Bronchial epithelial cell (primary cell): ENCODE results near the gene MACC1. TPM values are rescaled to one million over a fixed set of nuclear protein-coding genes. Genes with fewer than 3 reads are reported as not detected.

Experiments
- DNase-seq: peaks from one replicate; pipeline ENCODE4 v3.0.0-alpha.2; 2010; ENCODE audit warnings: low read depth
- FAIRE-seq: peaks from 2 replicates; lab custom pipeline; 2011; peaks lifted over from hg19 to GRCh38; lab: Jason Lieb, UNC
- H3K27me3 ChIP-seq: 2 replicates; pipeline ENCODE4 v1.5.1; 2011; ENCODE audit warnings: low read length; ENCODE audit not compliant: control insufficient read depth, insufficient read depth
- H3K36me3 ChIP-seq: 2 replicates; pipeline ENCODE4 v1.5.1; 2011; ENCODE audit warnings: low read length; ENCODE audit not compliant: control insufficient read depth, insufficient read depth
- H3K4me3 ChIP-seq: 2 replicates; pipeline ENCODE4 v1.5.1; 2011; ENCODE audit warnings: mild to moderate bottlenecking, low read depth, low read length, control low read depth
- total RNA-seq: library from RNA; depleted of rRNA; stranded (reverse); fragments of >200 nt; gene quantifications from 2 replicates; pipeline ENCODE4 v1.2.1, GENCODE V29; 2014
- TF ChIP-seq, protein P1 (sequence below): IDR thresholded peaks from 2 replicates; pipeline ENCODE4 v1.5.1; 2011; ENCODE audit warnings: mild to moderate bottlenecking, moderate library complexity, low read length, control low read depth, inconsistent platforms; ENCODE audit not compliant: insufficient read depth, severe bottlenecking

Gene MACC1, protein sequence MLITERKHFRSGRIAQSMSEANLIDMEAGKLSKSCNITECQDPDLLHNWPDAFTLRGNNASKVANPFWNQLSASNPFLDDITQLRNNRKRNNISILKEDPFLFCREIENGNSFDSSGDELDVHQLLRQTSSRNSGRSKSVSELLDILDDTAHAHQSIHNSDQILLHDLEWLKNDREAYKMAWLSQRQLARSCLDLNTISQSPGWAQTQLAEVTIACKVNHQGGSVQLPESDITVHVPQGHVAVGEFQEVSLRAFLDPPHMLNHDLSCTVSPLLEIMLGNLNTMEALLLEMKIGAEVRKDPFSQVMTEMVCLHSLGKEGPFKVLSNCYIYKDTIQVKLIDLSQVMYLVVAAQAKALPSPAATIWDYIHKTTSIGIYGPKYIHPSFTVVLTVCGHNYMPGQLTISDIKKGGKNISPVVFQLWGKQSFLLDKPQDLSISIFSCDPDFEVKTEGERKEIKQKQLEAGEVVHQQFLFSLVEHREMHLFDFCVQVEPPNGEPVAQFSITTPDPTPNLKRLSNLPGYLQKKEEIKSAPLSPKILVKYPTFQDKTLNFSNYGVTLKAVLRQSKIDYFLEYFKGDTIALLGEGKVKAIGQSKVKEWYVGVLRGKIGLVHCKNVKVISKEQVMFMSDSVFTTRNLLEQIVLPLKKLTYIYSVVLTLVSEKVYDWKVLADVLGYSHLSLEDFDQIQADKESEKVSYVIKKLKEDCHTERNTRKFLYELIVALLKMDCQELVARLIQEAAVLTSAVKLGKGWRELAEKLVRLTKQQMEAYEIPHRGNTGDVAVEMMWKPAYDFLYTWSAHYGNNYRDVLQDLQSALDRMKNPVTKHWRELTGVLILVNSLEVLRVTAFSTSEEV
- 15.5 and 19.2 TPM in 2 replicates for total RNA-seq

DNA sequence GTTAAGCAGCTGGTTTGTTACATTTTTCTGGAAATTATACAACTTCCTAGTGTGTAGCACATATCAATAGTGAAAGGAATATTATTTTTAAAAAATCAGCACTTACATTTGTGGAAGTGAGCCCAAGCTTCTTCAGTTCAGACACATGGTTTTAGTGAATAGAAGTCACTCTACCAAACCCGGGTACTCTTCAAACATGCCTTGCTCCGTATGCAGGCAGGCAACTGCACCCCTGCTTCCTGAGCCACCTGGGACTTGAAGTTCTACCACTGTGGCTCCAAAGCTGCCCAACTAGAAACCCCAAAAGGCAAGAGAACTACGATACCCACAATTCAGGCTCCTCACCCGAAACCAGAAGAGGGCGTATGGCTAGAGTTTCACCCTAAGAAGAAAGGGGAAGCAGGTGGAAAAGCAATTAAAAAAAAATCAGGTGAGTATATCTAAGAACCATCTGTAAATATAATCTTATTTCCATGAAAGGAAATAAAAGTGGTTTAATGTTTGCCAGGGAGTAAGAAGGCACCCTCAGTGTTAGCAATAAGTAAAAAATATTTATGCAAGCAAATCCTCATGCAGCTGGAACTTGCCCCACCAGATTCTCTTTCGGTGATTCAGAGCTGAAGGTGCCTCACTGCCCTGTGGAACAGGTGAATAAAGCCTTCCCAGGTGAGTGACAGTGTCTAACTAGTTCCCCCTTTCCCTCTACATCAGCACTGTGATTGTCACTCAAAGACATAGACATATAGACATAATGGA is at the start of gene MACC1:
MACC1 (minus strand) TSS at position 192 of the 756 bp plus-strand sequence. CDS start 55,522 bp downstream, outside the sequence.
- peak; percentile 36 for FAIRE-seq
- DNase-seq = peak; percentile 95
- H3K36me3 ChIP-seq = no peaks in the 10 kb centered on the region
- TF ChIP-seq, protein P1, sequence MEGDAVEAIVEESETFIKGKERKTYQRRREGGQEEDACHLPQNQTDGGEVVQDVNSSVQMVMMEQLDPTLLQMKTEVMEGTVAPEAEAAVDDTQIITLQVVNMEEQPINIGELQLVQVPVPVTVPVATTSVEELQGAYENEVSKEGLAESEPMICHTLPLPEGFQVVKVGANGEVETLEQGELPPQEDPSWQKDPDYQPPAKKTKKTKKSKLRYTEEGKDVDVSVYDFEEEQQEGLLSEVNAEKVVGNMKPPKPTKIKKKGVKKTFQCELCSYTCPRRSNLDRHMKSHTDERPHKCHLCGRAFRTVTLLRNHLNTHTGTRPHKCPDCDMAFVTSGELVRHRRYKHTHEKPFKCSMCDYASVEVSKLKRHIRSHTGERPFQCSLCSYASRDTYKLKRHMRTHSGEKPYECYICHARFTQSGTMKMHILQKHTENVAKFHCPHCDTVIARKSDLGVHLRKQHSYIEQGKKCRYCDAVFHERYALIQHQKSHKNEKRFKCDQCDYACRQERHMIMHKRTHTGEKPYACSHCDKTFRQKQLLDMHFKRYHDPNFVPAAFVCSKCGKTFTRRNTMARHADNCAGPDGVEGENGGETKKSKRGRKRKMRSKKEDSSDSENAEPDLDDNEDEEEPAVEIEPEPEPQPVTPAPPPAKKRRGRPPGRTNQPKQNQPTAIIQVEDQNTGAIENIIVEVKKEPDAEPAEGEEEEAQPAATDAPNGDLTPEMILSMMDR = peak; percentile 58
- no peaks in the 10 kb centered on the region for H3K27me3 ChIP-seq
- H3K4me3 ChIP-seq = peak within 1 kb of the TSS; percentile 35

DNA sequence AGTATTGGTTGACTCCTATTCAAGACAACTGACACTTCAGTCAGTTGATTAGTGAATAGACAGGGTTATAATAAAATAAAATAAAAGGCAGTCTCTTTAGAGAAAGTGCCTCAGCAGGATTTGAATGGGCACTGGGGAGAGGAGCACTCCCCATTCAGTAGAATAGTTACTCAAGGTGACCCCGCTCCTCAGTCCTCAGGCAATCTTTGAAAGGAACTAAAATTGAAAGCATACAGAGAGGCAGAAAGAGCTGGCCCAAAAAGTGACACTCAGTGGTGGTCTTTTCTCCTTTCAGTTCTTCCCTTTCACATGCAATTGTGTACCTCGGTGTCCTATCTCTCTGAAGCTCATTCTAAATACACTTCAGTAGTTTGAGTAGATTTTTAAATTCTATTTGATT is 47.4 kb upstream of the MACC1 start:
- H3K27me3 ChIP-seq = no peaks in the 10 kb centered on the region
- FAIRE-seq (no peak), DNase-seq (no peak)
- TF ChIP-seq, protein P1 = no peak
- no peak overlapping the region for H3K4me3 ChIP-seq
- H3K36me3 ChIP-seq = no peaks in the 10 kb centered on the region

DNA sequence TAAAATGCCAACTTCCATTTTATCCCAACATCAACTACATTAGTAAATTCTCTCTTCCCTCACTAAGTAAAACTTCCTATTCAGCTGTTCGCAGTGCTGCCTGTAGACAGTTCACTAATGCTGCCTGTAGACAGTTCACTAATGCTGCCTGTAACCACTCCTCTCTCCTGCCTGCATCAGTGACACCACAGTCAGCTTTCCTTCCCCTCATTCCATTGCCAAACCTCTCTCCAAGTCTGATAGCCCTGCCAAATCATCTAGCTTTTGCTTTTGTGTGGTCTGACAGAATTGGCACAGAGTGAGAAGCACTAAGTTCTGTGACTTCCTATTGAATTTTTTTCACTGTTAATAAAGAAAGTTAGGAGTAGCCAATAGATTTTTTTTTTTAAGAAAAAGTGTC is 43.0 kb upstream of the MACC1 start:
- FAIRE-seq (no peak), DNase-seq (no peak)
- Histone ChIP-seq H3K4me3 (no peak overlapping the region), H3K36me3 (no peaks in the 10 kb centered on the region), H3K27me3 (no peaks in the 10 kb centered on the region)
- TF ChIP-seq, protein P1 = no peak

DNA sequence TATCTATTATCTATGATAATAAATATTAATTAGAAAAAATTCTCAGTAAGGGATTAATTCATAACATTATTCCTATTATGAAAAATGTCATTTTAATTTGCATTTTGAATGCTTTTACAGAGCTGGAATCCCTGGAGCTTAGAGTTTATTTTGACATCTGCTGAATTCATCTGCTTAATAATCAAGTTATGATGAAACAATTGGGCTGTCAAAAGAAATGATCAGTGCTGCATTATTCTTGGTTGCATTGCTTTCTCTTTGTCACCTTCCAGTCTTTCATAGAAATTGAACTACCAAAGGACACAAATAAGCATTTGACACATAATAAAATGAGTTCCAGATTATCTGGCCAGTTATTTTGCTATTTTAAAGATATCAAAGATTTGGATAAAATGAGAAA is 40.0 kb upstream of the MACC1 start:
- DNase-seq = no peak
- H3K36me3 ChIP-seq = no peaks in the 10 kb centered on the region
- no peak overlapping the region for H3K4me3 ChIP-seq
- TF ChIP-seq, protein P1 = no peak
- no peak for FAIRE-seq
- H3K27me3 ChIP-seq = no peaks in the 10 kb centered on the region

DNA sequence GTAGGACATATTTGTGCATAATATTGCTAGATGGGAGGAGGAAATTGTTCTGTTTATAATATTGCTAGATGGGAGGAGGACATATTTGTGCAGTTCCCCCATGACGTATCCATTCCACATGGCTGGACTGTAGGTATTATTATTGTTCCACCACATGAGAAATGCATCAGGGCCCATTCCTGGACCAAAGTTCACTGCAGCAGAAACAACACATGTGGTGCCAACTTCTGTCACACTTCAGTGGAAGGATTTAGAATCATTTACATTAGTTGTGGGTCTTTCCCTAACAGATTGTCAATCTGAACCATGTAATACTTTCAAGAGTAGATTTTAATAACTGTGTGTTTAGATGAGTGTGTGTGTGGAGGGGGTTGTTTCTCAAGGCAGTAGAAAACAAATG is 32.7 kb upstream of the MACC1 start:
- H3K36me3 ChIP-seq = no peaks in the 10 kb centered on the region
- no peaks in the 10 kb centered on the region for H3K27me3 ChIP-seq
- TF ChIP-seq, protein P1 = no peak
- FAIRE-seq (no peak), DNase-seq (no peak)
- H3K4me3 ChIP-seq = no peak overlapping the region
